Activated naive CD4-positive, alpha-beta T cell treated with anti-CD3 and anti-CD28 coated beads for 36 hours (primary cell): ENCODE measurements around the gene LMX1B. TPM values are rescaled to one million over a fixed set of nuclear protein-coding genes. Genes with fewer than 3 reads are reported as not detected.

Experiments
- CTCF ChIA-PET: fragments of 350-600 bp; sonication (Branson Sonifier 250); formaldehyde crosslinking; loops from one replicate; lab custom pipeline; 2021; ENCODE audit warnings: antibody characterized with exemption; lab: Charles Lee
- DNase-seq: peaks from one replicate; pipeline ENCODE4 v3.0.0-alpha.2; 2020
- H3K27ac Mint-ChIP-seq: one replicate; pipeline ENCODE4 v1.8.0; 2021; ENCODE audit warnings: mild to moderate bottlenecking, mixed read lengths
- H3K27me3 Mint-ChIP-seq: one replicate; pipeline ENCODE4 v1.8.0; 2021; ENCODE audit warnings: low read depth, mixed read lengths
- H3K36me3 Mint-ChIP-seq: one replicate; pipeline ENCODE4 v1.8.0; 2021; ENCODE audit warnings: low read depth, mixed read lengths
- H3K4me1 Mint-ChIP-seq: one replicate; pipeline ENCODE4 v1.8.0; 2021; ENCODE audit warnings: low read depth, mixed read lengths
- H3K4me3 Mint-ChIP-seq: one replicate; pipeline ENCODE4 v1.8.0; 2021; ENCODE audit warnings: mild to moderate bottlenecking, moderate library complexity, mixed read lengths
- H3K9me3 Mint-ChIP-seq: one replicate; pipeline ENCODE4 v1.8.0; 2021; ENCODE audit warnings: mixed read lengths
- intact Hi-C: fragments of 100-400 bp; cut with micrococcal nuclease; formaldehyde crosslinking; loops from one replicate; pipeline ENCODE4 v1.15.1; 2023
- total RNA-seq, 2 experiments: library from RNA; stranded (reverse); gene quantifications; one replicate each; pipeline ENCODE4 v1.2.3, GENCODE V29; 2021

Gene LMX1B
- total RNA-seq, 2 experiments from 2014 or later, result not detected

GRCh38 chr9:126587187-126588185 lies 26.2 kb upstream of the LMX1B start:
- intact Hi-C loops, result no loop called here
- Mint-ChIP-seq H3K9me3 (no peaks in the 10 kb centered on the region), H3K4me3 (no peak overlapping the region), H3K4me1 (no peaks in the 10 kb centered on the region), H3K36me3 (no peaks in the 10 kb centered on the region), H3K27ac (peak overlapping the region; percentile 24), H3K27me3 (peaks cover 36% of the 10 kb centered on the region)
- no peak for DNase-seq
- CTCF ChIA-PET, result interaction anchor here (0.9 kb wide), 1 partner anchor 88 kb away, joined by 3 read pairs; no protein-coding TSS in a partner anchor

GRCh38 chr9:126588491-126589168 lies 25.1 kb upstream of the LMX1B start:
- no peaks in the 10 kb centered on the region for H3K36me3 Mint-ChIP-seq
- no peak overlapping the region for H3K4me3 Mint-ChIP-seq
- intact Hi-C loops, result no loop called here
- H3K27me3 Mint-ChIP-seq, result peaks cover 38% of the 10 kb centered on the region
- DNase-seq, result no peak
- H3K27ac Mint-ChIP-seq, result no peak overlapping the region
- no peaks in the 10 kb centered on the region for H3K9me3 Mint-ChIP-seq
- CTCF ChIA-PET, result no interaction called here
- H3K4me1 Mint-ChIP-seq, result no peaks in the 10 kb centered on the region

DNA sequence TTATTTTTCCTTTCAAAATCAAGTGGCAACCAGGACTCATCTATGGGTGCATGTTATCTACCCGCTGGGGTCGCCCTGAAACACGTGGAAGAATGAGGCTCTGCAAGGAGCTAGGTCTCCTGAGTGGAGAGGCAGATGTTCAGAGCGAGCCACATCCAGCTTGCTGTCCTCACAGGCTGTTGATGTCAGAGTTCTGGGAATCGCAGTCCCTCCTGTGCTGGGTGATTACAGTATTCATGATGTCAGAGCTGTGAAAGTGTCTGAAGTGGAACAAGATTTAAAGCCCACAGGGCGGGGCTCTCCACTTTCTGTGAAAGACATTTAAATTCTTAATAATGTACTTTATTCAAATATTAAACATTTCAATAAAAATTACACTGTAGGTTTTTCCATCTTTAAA lies 24.4 kb upstream of the LMX1B start:
- no peaks in the 10 kb centered on the region for H3K4me1 Mint-ChIP-seq

DNA sequence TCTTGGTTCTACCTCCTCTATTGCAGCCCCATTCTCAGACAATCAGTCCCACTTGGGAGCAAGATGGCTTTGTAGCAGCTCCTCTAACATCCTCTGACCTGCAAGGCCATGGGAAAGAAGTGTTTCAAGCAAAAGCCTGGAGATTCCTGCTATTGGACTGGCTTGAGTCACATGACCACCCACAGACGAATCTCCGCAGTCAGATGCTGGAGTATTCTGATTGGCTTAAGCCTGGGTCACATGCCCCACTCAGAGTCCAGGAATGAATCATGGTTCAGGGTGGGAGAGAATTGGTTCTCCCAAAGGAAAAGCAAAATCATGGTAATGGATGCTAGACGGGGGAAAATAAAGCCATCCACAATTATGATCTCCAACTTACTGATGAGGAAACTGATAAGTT lies 22.6 kb upstream of the LMX1B start:
- intact Hi-C loops, result no loop called here
- no peak for DNase-seq
- H3K4me1 Mint-ChIP-seq, result no peaks in the 10 kb centered on the region
- H3K27me3 Mint-ChIP-seq, result peaks cover 46% of the 10 kb centered on the region
- no peak overlapping the region for H3K4me3 Mint-ChIP-seq
- no peaks in the 10 kb centered on the region for H3K9me3 Mint-ChIP-seq
- H3K36me3 Mint-ChIP-seq, result no peaks in the 10 kb centered on the region
- CTCF ChIA-PET, result interaction anchor here (0.9 kb wide), 1 partner anchor 33 kb away, joined by 3 read pairs; no protein-coding TSS in a partner anchor
- no peak overlapping the region for H3K27ac Mint-ChIP-seq

More for the DNA sequence above, 24.4 kb upstream of the LMX1B start:
- intact Hi-C loops, result no loop called here
- CTCF ChIA-PET, result no interaction called here
- Mint-ChIP-seq H3K27ac (no peak overlapping the region), H3K27me3 (peaks cover 43% of the 10 kb centered on the region), H3K36me3 (no peaks in the 10 kb centered on the region), H3K9me3 (no peaks in the 10 kb centered on the region), H3K4me3 (no peak overlapping the region)
- DNase-seq, result no peak

GRCh38 chr9:126591922-126592321 lies 21.8 kb upstream of the LMX1B start:
- Mint-ChIP-seq H3K9me3 (no peaks in the 10 kb centered on the region), H3K27me3 (peaks cover 40% of the 10 kb centered on the region), H3K36me3 (no peaks in the 10 kb centered on the region), H3K27ac (no peak overlapping the region), H3K4me3 (no peak overlapping the region), H3K4me1 (no peaks in the 10 kb centered on the region)
- CTCF ChIA-PET, result interaction anchor here (0.9 to 1.1 kb wide), 2 partner anchors 34 to 99 kb away, joined by 3 read pairs; no protein-coding TSS in a partner anchor
- DNase-seq, result no peak
- intact Hi-C loops, result no loop called here

- H3K4me1 Mint-ChIP-seq, result no peaks in the 10 kb centered on the region
- H3K27me3 Mint-ChIP-seq, result peaks cover 38% of the 10 kb centered on the region
- no peaks in the 10 kb centered on the region for H3K36me3 Mint-ChIP-seq
- H3K27ac Mint-ChIP-seq, result no peak overlapping the region
- intact Hi-C loops, result no loop called here
- no peak overlapping the region for H3K4me3 Mint-ChIP-seq
- no peaks in the 10 kb centered on the region for H3K9me3 Mint-ChIP-seq
- no peak for DNase-seq
- CTCF ChIA-PET, result interaction anchor here (1.1 kb wide), 1 partner anchor 98 kb away, joined by 3 read pairs; no protein-coding TSS in a partner anchor
Observed at GRCh38 chr9:126592461-126592860, 21.3 kb upstream of the LMX1B start.

- no peaks in the 10 kb centered on the region for H3K36me3 Mint-ChIP-seq
- CTCF ChIA-PET, result no interaction called here
- H3K4me3 Mint-ChIP-seq, result no peak overlapping the region
Observed at GRCh38 chr9:126595982-126596381, 17.7 kb upstream of the LMX1B start.

DNA sequence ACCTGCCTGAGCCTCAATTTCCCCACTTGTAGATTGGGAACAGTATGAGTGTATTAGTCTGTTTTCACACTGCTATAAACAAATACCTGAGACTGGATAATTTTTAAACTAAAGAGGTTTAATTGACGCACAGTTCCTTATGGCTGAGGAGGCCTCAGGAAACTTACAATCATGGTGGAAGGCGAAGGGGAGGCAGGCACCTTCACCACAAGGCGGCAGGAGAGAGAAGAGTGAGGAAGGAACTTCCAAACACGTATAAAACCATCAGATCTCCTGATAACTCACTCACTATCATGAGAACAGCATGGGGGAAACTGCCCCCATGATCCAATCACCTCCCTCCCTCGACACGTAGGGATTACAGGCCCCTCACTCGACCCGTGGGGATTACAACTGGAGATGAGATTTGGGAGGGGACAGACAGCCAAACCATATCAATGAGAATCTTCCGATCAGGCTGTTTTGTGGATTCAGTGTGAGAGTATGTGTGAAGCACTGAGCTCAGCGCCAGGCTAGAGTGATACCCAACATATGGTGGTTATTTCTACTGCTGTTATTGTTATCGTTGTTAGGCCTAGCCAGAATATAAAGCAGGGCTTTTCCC lies 14.6 kb upstream of the LMX1B start:
- Mint-ChIP-seq H3K27me3 (peaks cover 41% of the 10 kb centered on the region), H3K4me3 (no peak overlapping the region), H3K27ac (no peak overlapping the region), H3K9me3 (no peaks in the 10 kb centered on the region), H3K36me3 (no peaks in the 10 kb centered on the region), H3K4me1 (no peaks in the 10 kb centered on the region)
- intact Hi-C loops, result no loop called here
- DNase-seq, result no peak
- CTCF ChIA-PET, result no interaction called here

More at GRCh38 chr9:126595982-126596381, 17.7 kb upstream of the LMX1B start:
- intact Hi-C loops, result no loop called here
- DNase-seq, result no peak
- no peaks in the 10 kb centered on the region for H3K4me1 Mint-ChIP-seq
- H3K27me3 Mint-ChIP-seq, result peaks cover 44% of the 10 kb centered on the region
- no peaks in the 10 kb centered on the region for H3K9me3 Mint-ChIP-seq
- no peak overlapping the region for H3K27ac Mint-ChIP-seq

DNA sequence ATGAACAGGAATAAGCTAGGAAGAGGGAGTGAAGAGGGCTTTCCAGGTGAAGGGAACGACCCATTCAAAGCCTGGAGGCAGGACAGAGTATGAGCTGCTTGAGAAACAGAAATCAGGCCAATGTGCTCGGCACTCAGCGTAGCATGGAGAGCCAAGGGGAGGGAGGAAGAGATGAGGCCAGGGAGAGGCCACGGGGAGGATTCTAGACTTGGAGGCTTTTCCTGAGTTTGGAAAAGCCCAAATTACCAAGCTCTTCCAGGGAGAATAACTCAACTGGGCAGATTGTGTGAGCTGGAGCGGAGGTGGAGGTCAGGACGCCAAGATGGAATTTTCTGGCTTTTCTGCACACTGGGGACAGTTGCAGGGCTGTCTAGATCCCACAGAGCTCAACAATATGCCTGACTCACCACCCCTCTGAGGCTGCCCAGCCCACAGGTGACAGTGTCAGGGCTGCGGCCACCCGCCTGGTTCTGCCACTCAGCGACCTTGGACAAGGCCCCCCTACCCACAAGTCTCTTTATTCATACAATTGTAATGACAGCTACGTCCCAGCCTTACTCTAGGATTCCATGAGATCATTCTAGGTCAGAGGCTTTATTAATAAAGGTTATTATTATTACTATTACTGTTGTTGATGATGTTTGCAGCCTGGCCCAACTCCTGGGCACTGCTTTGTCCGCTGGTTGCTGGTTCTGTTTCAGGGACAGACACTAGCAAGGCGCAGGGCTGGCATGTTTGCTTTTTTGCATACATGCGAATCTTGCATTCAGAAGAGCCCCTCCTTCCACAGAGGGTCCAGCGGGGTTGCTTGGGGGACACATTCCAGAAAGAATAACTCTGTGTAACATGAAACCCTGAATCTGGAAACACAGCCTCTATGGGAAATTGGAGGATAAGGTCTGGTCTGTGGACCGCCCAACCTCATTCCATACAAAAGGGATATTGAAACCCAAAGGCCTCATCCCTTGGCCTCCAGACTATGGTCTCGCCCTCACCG lies 9.4 kb upstream of the LMX1B start:
- H3K4me3 Mint-ChIP-seq, result no peak overlapping the region
- H3K9me3 Mint-ChIP-seq, result no peaks in the 10 kb centered on the region
- intact Hi-C loops, result no loop called here
- H3K4me1 Mint-ChIP-seq, result no peaks in the 10 kb centered on the region
- no peak for DNase-seq
- no peaks in the 10 kb centered on the region for H3K36me3 Mint-ChIP-seq
- no peak overlapping the region for H3K27ac Mint-ChIP-seq
- CTCF ChIA-PET, result interaction anchor here (0.6 to 1.3 kb wide), 3 partner anchors 99 to 225 kb away, joined by 3 to 4 read pairs (median 4); no protein-coding TSS in a partner anchor
- H3K27me3 Mint-ChIP-seq, result peaks cover 38% of the 10 kb centered on the region

DNA sequence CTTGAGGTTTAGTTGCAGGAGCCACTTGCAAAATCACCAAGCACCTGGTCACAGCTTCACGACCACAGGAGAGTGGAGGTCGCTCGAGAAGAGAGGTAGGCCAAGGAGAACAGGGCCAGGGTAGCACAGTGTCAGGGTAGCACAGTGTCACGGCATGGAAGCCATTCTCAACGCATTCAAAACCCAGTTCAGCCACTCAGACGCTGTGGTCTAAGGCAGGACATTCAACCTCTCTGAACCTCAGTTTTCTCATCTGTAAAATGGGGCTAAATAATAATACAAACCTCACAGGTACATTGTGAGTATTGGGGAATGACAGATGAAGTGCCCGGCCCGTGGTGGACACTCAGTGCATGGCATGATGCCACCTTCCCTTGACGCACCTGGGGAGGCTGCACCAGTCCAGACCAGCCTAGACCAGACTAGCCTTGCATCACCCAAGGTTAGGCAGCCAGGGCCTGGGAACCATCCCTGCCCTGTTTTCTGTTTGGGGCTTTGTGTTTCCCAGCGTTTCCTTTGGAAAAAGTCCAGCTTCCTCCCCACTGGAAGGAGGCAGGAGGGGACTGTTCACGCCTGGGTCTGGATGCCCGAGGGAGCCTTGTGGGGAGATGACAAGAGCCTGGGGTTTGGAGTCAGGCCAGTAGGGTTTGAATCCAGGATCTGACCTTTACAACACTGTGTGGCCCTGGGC lies 7.8 kb upstream of the LMX1B start:
- intact Hi-C loops, result no loop called here
- Mint-ChIP-seq H3K4me3 (no peak overlapping the region), H3K36me3 (no peaks in the 10 kb centered on the region), H3K9me3 (no peaks in the 10 kb centered on the region), H3K27ac (no peak overlapping the region), H3K4me1 (no peaks in the 10 kb centered on the region), H3K27me3 (peaks cover 42% of the 10 kb centered on the region)
- CTCF ChIA-PET, result interaction anchor here (0.8 kb wide), 1 partner anchor 97 kb away, joined by 3 read pairs; no protein-coding TSS in a partner anchor
- no peak for DNase-seq

GRCh38 chr9:126606483-126606870 lies 7.3 kb upstream of the LMX1B start:
- no peak overlapping the region for H3K27ac Mint-ChIP-seq
- no peak for DNase-seq
- H3K27me3 Mint-ChIP-seq, result peaks cover 48% of the 10 kb centered on the region
- no peak overlapping the region for H3K4me3 Mint-ChIP-seq
- CTCF ChIA-PET, result interaction anchor here (0.6 kb wide), 1 partner anchor 76 kb away, joined by 4 read pairs; no protein-coding TSS in a partner anchor
- intact Hi-C loops, result no loop called here
- H3K4me1 Mint-ChIP-seq, result peaks cover 5% of the 10 kb centered on the region
- no peaks in the 10 kb centered on the region for H3K36me3 Mint-ChIP-seq
- no peaks in the 10 kb centered on the region for H3K9me3 Mint-ChIP-seq
